SK-N-SH (cell line): ENCODE results near the gene BNIP5. TPM values are rescaled to one million over a fixed set of nuclear protein-coding genes. Genes with fewer than 3 reads are reported as not detected.

Experiments used
- CTCF ChIA-PET: fragments of 300-600, 350-600 bp; formaldehyde crosslinking; extraction: SDS; loops from one replicate; lab custom pipeline; 2021; lab: Yijun Ruan, JAX
- POLR2A ChIA-PET: fragments of 350-600 bp; sonication (Branson Sonifier 250); formaldehyde crosslinking; extraction: SDS; loops from one replicate; lab custom pipeline; 2020; ENCODE audit warnings: antibody characterized with exemption, inconsistent platforms; lab: Yijun Ruan, JAX
- DNase-seq: peaks from one replicate; pipeline ENCODE4 v3.0.0; 2012
- H2AFZ ChIP-seq: fragments of 200-600 bp; sonication (generic); 2 replicates; pipeline ENCODE4 v1.8.1; 2016; ENCODE audit warnings: antibody characterized with exemption, mild to moderate bottlenecking, low read depth
- H3F3A ChIP-seq: fragments of 200-600 bp; sonication (generic); replicated peaks from 2 replicates; pipeline ENCODE3; 2016; ENCODE audit warnings: antibody characterized with exemption, mild to moderate bottlenecking; ENCODE audit not compliant: insufficient read depth
- H3K27ac ChIP-seq, 2 experiments: fragments of 200-500 bp in 1 of 2; fragments of 200-600 bp in 1 of 2; sonication (Bioruptor generic) in 1 of 2; sonication (generic), shearing (Covaris generic) in 1 of 2; 2 replicates each; pipeline versions ENCODE4 v1.5.1 to v1.6.1; 2014 to 2016; ENCODE audit warnings: low read depth in 2 of 2, inconsistent platforms in 1 of 2, low read length in 1 of 2, mild to moderate bottlenecking in 1 of 2, mixed read lengths in 1 of 2
- H3K27me3 ChIP-seq: fragments of 200-600 bp; sonication (generic), shearing (Covaris generic); 2 replicates; pipeline ENCODE4 v1.6.1; 2016; ENCODE audit warnings: mixed run types; ENCODE audit not compliant: insufficient read depth
- H3K36me3 ChIP-seq, 2 experiments: fragments of 200-500 bp in 1 of 2; fragments of 200-600 bp in 1 of 2; sonication (Bioruptor generic) in 1 of 2; sonication (generic) in 1 of 2; replicated peaks in 1 of 2; 2 replicates each; pipeline versions ENCODE3 to v1.5.1; 2014 to 2016; ENCODE audit warnings: low read length in 1 of 2, mild to moderate bottlenecking in 1 of 2; ENCODE audit not compliant: insufficient read depth in 2 of 2, control insufficient read depth in 1 of 2
- H3K4me1 ChIP-seq, 2 experiments: fragments of 200-500 bp in 1 of 2; fragments of 200-600 bp in 1 of 2; sonication (Bioruptor generic) in 1 of 2; sonication (generic), shearing (Covaris generic) in 1 of 2; 2 replicates each; pipeline versions ENCODE4 v1.5.1 to v1.6.1; 2014 to 2016; ENCODE audit warnings: low read depth in 1 of 2, low read length in 1 of 2, mixed run types in 1 of 2; ENCODE audit not compliant: insufficient read depth in 2 of 2, control insufficient read depth in 1 of 2
- H3K4me2 ChIP-seq: fragments of 200-600 bp; sonication (generic), shearing (Covaris generic); 2 replicates; pipeline ENCODE4 v1.6.1; 2017; ENCODE audit warnings: mixed run types
- H3K4me3 ChIP-seq, 2 experiments: fragments of 200-500 bp in 1 of 2; fragments of 200-600 bp in 1 of 2; sonication (Bioruptor generic) in 1 of 2; sonication (generic), shearing (Covaris generic) in 1 of 2; 2 replicates each; pipeline versions ENCODE4 v1.5.1 to v1.8.1; 2014 to 2016; ENCODE audit warnings: low read depth in 2 of 2, inconsistent platforms in 1 of 2, low read length in 1 of 2, mild to moderate bottlenecking in 1 of 2, mixed read lengths in 1 of 2, moderate library complexity in 1 of 2
- H3K79me2 ChIP-seq: fragments of 200-600 bp; sonication (generic); 2 replicates; pipeline ENCODE4 v1.8.1; 2017; ENCODE audit warnings: mild to moderate bottlenecking; ENCODE audit not compliant: insufficient read depth
- H3K9ac ChIP-seq: fragments of 200-600 bp; sonication (generic); 2 replicates; pipeline ENCODE4 v1.6.1; 2017; ENCODE audit warnings: mixed run types
- H3K9me2 ChIP-seq: fragments of 200-600 bp; sonication (generic); 2 replicates; pipeline ENCODE4 v1.6.1; 2017; ENCODE audit warnings: mixed run types
- H3K9me3 ChIP-seq: fragments of 200-600 bp; sonication (generic); 2 replicates; pipeline ENCODE4 v1.6.1; 2017; ENCODE audit warnings: mixed run types, mild to moderate bottlenecking, moderate library complexity
- H4K20me1 ChIP-seq: fragments of 200-600 bp; sonication (generic); 2 replicates; pipeline ENCODE4 v1.6.1; 2017; ENCODE audit warnings: mild to moderate bottlenecking, mixed run types; ENCODE audit not compliant: insufficient read depth
- CHD2 ChIP-seq: fragments of 150-350 bp; IDR thresholded peaks from 2 replicates; pipeline ENCODE4 v1.6.1; 2018; ENCODE audit warnings: low read length; ENCODE audit not compliant: partially characterized antibody
- EP300 ChIP-seq, 2 experiments: IDR thresholded peaks; 2 replicates each; pipeline versions ENCODE4 v1.4.0 to v1.6.1; 2012; ENCODE audit warnings: borderline replicate concordance in 1 of 2, low read depth in 1 of 2, low read length in 1 of 2
- EZH2phosphoT487 ChIP-seq: fragments of 200-600 bp; sonication (generic); IDR thresholded peaks from 2 replicates; pipeline ENCODE4 v1.6.1; 2017; ENCODE audit warnings: low read depth, mixed run types, mild to moderate bottlenecking, antibody characterized with exemption, moderate library complexity, borderline replicate concordance
- FOSL2 ChIP-seq: IDR thresholded peaks from 2 replicates; pipeline ENCODE4 v1.4.0; 2012; ENCODE audit warnings: low read depth, mild to moderate bottlenecking, moderate library complexity, borderline replicate concordance
- FOXM1 ChIP-seq: IDR thresholded peaks from 2 replicates; pipeline ENCODE4 v1.4.0; 2012; ENCODE audit warnings: low read depth, mild to moderate bottlenecking
- JUND ChIP-seq: IDR thresholded peaks from 2 replicates; pipeline ENCODE4 v1.4.0; 2012
- MXI1 ChIP-seq: IDR thresholded peaks from 2 replicates; pipeline ENCODE4 v1.6.1; 2012; ENCODE audit warnings: mild to moderate bottlenecking, low read depth, low read length, improper control_type of control experiment
- POLR2AphosphoS5 ChIP-seq: IDR thresholded peaks from 2 replicates; pipeline ENCODE4 v1.6.1; 2012; ENCODE audit warnings: low read depth, low read length
- REST ChIP-seq: IDR thresholded peaks from 2 replicates; pipeline ENCODE4 v1.6.1; 2012; ENCODE audit warnings: mild to moderate bottlenecking, low read depth, low read length, moderate library complexity
- RFX5 ChIP-seq: IDR thresholded peaks from 2 replicates; pipeline ENCODE4 v1.6.1; 2012; ENCODE audit warnings: mild to moderate bottlenecking, improper control_type of control experiment, low read length
- RXRA ChIP-seq: IDR thresholded peaks from 2 replicates; pipeline ENCODE4 v1.4.0; 2012; ENCODE audit warnings: low read depth, mild to moderate bottlenecking, borderline replicate concordance
- SIN3A ChIP-seq: IDR thresholded peaks from 2 replicates; pipeline ENCODE4 v1.6.1; 2012; ENCODE audit warnings: low read depth, mild to moderate bottlenecking, low read length, moderate library complexity, borderline replicate concordance
- TAF1 ChIP-seq: IDR thresholded peaks from 2 replicates; pipeline ENCODE4 v1.6.1; 2012; ENCODE audit warnings: low read depth, mild to moderate bottlenecking, low read length, moderate library complexity, borderline replicate concordance
- USF2 ChIP-seq: fragments of 150-350 bp; IDR thresholded peaks from 2 replicates; pipeline ENCODE4 v1.6.1; 2017; ENCODE audit warnings: antibody characterized with exemption, low read length, low read depth, borderline replicate concordance
- YY1 ChIP-seq: IDR thresholded peaks from 2 replicates; pipeline ENCODE4 v1.4.0; 2012; ENCODE audit warnings: low read depth, mild to moderate bottlenecking
- WGBS: methylation state at CpG from one replicate; pipeline ENCODE4 v1.1.6; 2017; ENCODE audit warnings: low lambda C conversion rate; 5-methylcytosine and 5-hydroxymethylcytosine counted together
- polyA plus RNA-seq, 3 experiments: library from polyadenylated mRNA; depleted of rRNA; stranded (reverse); fragments of >200 nt; gene quantifications; 2 replicates each; pipeline ENCODE4 v1.2.3, GENCODE V29; 2012

The BNIP5 gene
- polyA plus RNA-seq, 1 of the 3 experiments (the other 2 are of a cell fraction) = not detected

- ChIA-PET POLR2A (no interaction called here), CTCF (interaction anchor here (1.3 to 12.8 kb wide), 3 partner anchors 13 to 74 kb away, joined by 4 to 161 read pairs (median 4); no protein-coding TSS in a partner anchor)
- no peaks in the 10 kb centered on the region for H3K9me2 ChIP-seq
- H4K20me1 ChIP-seq = no peaks in the 10 kb centered on the region
- DNase-seq = no peak
- H3K4me1 ChIP-seq = peaks cover 0 to 9% of the 10 kb centered on the region in 2 experiments; a peak in 1 of 4 replicates
- no peak overlapping the region for H3K4me2 ChIP-seq
- 70% methylated on average over 5 of the region's 5 CpGs for WGBS
- no peak overlapping the region for H3K27ac ChIP-seq
- no peaks in the 10 kb centered on the region for H3F3A ChIP-seq
- no peak overlapping the region for H3K4me3 ChIP-seq
- TF ChIP-seq REST = no peak
- TF ChIP-seq RXRA = no peak
- no peak for TF ChIP-seq YY1
- no peak for TF ChIP-seq FOXM1
- no peak for TF ChIP-seq RFX5
- H3K9me3 ChIP-seq = no peaks in the 10 kb centered on the region
- H3K36me3 ChIP-seq = no peaks in the 10 kb centered on the region
- no peak overlapping the region for H3K9ac ChIP-seq
- no peaks in the 10 kb centered on the region for H3K79me2 ChIP-seq
- H2AFZ ChIP-seq = no peak overlapping the region
- peaks cover 20% of the 10 kb centered on the region for H3K27me3 ChIP-seq
Measured at GRCh38 chr6:36286858-36287257, 49.8 kb downstream of the BNIP5 start.

GRCh38 chr6:36285797-36286196, 50.9 kb downstream of the BNIP5 start:
- Histone ChIP-seq H3K36me3 (no peaks in the 10 kb centered on the region), H3K4me2 (no peak overlapping the region), H3K9ac (no peak overlapping the region), H3K9me2 (no peaks in the 10 kb centered on the region), H3F3A (no peaks in the 10 kb centered on the region), H3K4me1 (peaks cover 0 to 9% of the 10 kb centered on the region in 2 experiments; a peak in 1 of 4 replicates), H3K9me3 (no peaks in the 10 kb centered on the region), H2AFZ (no peak overlapping the region), H4K20me1 (no peaks in the 10 kb centered on the region), H3K79me2 (no peaks in the 10 kb centered on the region), H3K4me3 (no peak overlapping the region), H3K27ac (no peak overlapping the region; a peak in 1 of 4 replicates), H3K27me3 (peaks cover 29% of the 10 kb centered on the region)
- no peak for DNase-seq
- 53% methylated on average over 1 of the region's 1 CpG for WGBS
- ChIA-PET CTCF (interaction anchor here (1.3 to 12.8 kb wide), 3 partner anchors 12 to 75 kb away, joined by 4 to 161 read pairs (median 4); no protein-coding TSS in a partner anchor), POLR2A (no interaction called here)
- no peak for TF ChIP-seq CHD2

- H3K36me3 ChIP-seq = no peaks in the 10 kb centered on the region
- ChIA-PET POLR2A (no interaction called here), CTCF (interaction anchor here (12.8 kb wide), 1 partner anchor 18 kb away, joined by 161 read pairs; no protein-coding TSS in a partner anchor)
- DNase-seq = peak; percentile 94
- H4K20me1 ChIP-seq = no peaks in the 10 kb centered on the region
- H3K4me2 ChIP-seq = no peak overlapping the region
- WGBS = 38% methylated on average over 21 of the region's 26 CpGs
- peaks cover 0 to 9% of the 10 kb centered on the region in 2 experiments; a peak in 1 of 4 replicates for H3K4me1 ChIP-seq
- H3F3A ChIP-seq = no peaks in the 10 kb centered on the region
- no peak overlapping the region for H3K9ac ChIP-seq
- peaks cover 29% of the 10 kb centered on the region for H3K27me3 ChIP-seq
- H2AFZ ChIP-seq = no peak overlapping the region
- H3K27ac ChIP-seq = peak overlapping the region in 1 of 2 experiments; percentile 18; a peak in 1 of 4 replicates
- no peaks in the 10 kb centered on the region for H3K9me2 ChIP-seq
- H3K79me2 ChIP-seq = no peaks in the 10 kb centered on the region
- no peaks in the 10 kb centered on the region for H3K9me3 ChIP-seq
- peak overlapping the region in 1 of 2 experiments; percentile 17; a peak in 1 of 4 replicates for H3K4me3 ChIP-seq
- TF ChIP-seq USF2 (no peak), EP300 (IDR thresholded peaks at IDR 0.05; ENCODE audit: borderline replicate concordance in 1 of 2, low read depth in 1 of 2, low read length in 1 of 2) (no peak), TAF1 (no peak), JUND (no peak), EZH2phosphoT487 (no peak), SIN3A (no peak), FOSL2 (no peak), POLR2AphosphoS5 (no peak), MXI1 (peak; percentile 58; the same call in 1 of the 2 replicates)
Measured at GRCh38 chr6:36285187-36285671, 51.5 kb downstream of the BNIP5 start.
